HCT116 (cell line): ENCODE measurements around the gene ITFG1. TPM values are rescaled to one million over a fixed set of nuclear protein-coding genes. Genes with fewer than 3 reads are reported as not detected.

Source experiments
- ATAC-seq: fragments of 200-7000 bp; cut with Tn5 transposase; 2 replicates; pipeline ENCODE4 v1.9.1; 2020; ENCODE audit warnings: mild to moderate bottlenecking, moderate library complexity
- BruUV-seq: library from RNA; stranded (reverse); fragments of 400-500 nt; replicated peaks from 2 replicates; lab custom pipeline; 2021; lab: Mats Ljungman, UMichigan
- CTCF ChIA-PET: fragments of 300-600 bp; sonication (Branson Sonifier 250); formaldehyde crosslinking; loops from one replicate; lab custom pipeline; 2021; ENCODE audit warnings: antibody characterized with exemption; lab: Charles Lee
- POLR2A ChIA-PET: fragments of 300-600, 350-600 bp; sonication (Branson Sonifier 250); formaldehyde crosslinking; loops from one replicate; lab custom pipeline; 2021; ENCODE audit warnings: antibody characterized with exemption; lab: Charles Lee
- RAD21 ChIA-PET, 2 experiments: fragments of 300-600 bp; sonication (Branson Sonifier 250); formaldehyde crosslinking; loops; one replicate each; lab custom pipeline; 2023; ENCODE audit warnings: low total read pairs in 2 of 2; ENCODE audit not compliant: uncharacterized antibody in 2 of 2, unreplicated experiment in 2 of 2, low non-redundant PET in 1 of 2; lab: Charles Lee
- DNase-seq: peaks from one replicate; pipeline ENCODE4 v3.0.0-alpha.2; 2010; ENCODE audit warnings: low read depth, low spot score
- H2AFZ ChIP-seq: fragments of 200-600 bp; shearing (Covaris generic), sonication (generic); 2 replicates; pipeline ENCODE4 v1.6.1; 2017; ENCODE audit warnings: low read depth, mixed run types, mixed read lengths, antibody characterized with exemption, low read length; ENCODE audit not compliant: poor library complexity, severe bottlenecking
- H3K27ac ChIP-seq: 2 replicates; pipeline ENCODE4 v1.5.1; 2012; ENCODE audit warnings: low read depth, low read length
- H3K27me3 ChIP-seq: fragments of 200-600 bp; sonication (generic); 2 replicates; pipeline ENCODE4 v1.6.1; 2016; ENCODE audit warnings: mixed run types, low read length, mixed read lengths; ENCODE audit not compliant: insufficient read depth
- H3K36me3 ChIP-seq, 2 experiments: fragments of 200-500 bp in 1 of 2; fragments of 200-600 bp in 1 of 2; sonication (Bioruptor generic) in 1 of 2; sonication (generic) in 1 of 2; 2 replicates each; pipeline versions ENCODE4 v1.5.1 to v1.6.1; 2014 to 2016; ENCODE audit warnings: low read length in 2 of 2, inconsistent platforms in 1 of 2, mixed read lengths in 1 of 2, mixed run types in 1 of 2; ENCODE audit not compliant: insufficient read depth in 2 of 2, control insufficient read depth in 1 of 2
- H3K4me1 ChIP-seq, 2 experiments: fragments of 200-600 bp in 1 of 2; sonication (generic) in 1 of 2; 2 replicates each; pipeline versions ENCODE4 v1.5.1 to v1.6.1; 2012 to 2017; ENCODE audit warnings: low read length in 2 of 2, inconsistent platforms in 1 of 2, mild to moderate bottlenecking in 1 of 2, mixed read lengths in 1 of 2, mixed run types in 1 of 2, moderate library complexity in 1 of 2; ENCODE audit not compliant: insufficient read depth in 2 of 2, control insufficient read depth in 1 of 2
- H3K4me2 ChIP-seq: fragments of 200-600 bp; sonication (generic); 2 replicates; pipeline ENCODE4 v1.6.1; 2017; ENCODE audit warnings: mixed run types, low read length, mixed read lengths
- H3K4me3 ChIP-seq, 2 experiments: fragments of 200-600 bp in 1 of 2; sonication (generic) in 1 of 2; replicated peaks in 1 of 2; 2 replicates each; pipeline ENCODE4 v1.5.1; 2011 to 2016; ENCODE audit warnings: low read length in 2 of 2, control low read depth in 1 of 2, low read depth in 1 of 2, mild to moderate bottlenecking in 1 of 2, mixed read lengths in 1 of 2, mixed run types in 1 of 2
- H3K79me2 ChIP-seq: fragments of 200-600 bp; sonication (generic); 2 replicates; pipeline ENCODE4 v1.6.1; 2017; ENCODE audit warnings: mild to moderate bottlenecking, mixed run types, low read length, moderate library complexity, mixed read lengths; ENCODE audit not compliant: insufficient read depth
- H3K9ac ChIP-seq: fragments of 200-600 bp; sonication (generic); 2 replicates; pipeline ENCODE4 v1.6.1; 2016; ENCODE audit warnings: low read length, mixed read lengths
- H3K9me2 ChIP-seq: fragments of 200-600 bp; sonication (generic), shearing (Covaris generic); 2 replicates; pipeline ENCODE4 v1.6.1; 2017; ENCODE audit warnings: mixed run types, mild to moderate bottlenecking, moderate library complexity; ENCODE audit not compliant: insufficient read depth
- H3K9me3 ChIP-seq, 2 experiments: fragments of 200-500 bp in 1 of 2; fragments of 200-600 bp in 1 of 2; sonication (Bioruptor generic) in 1 of 2; sonication (generic) in 1 of 2; 2 replicates each; pipeline ENCODE4 v1.6.1; 2014 to 2017; ENCODE audit warnings: low read length in 2 of 2, mixed read lengths in 2 of 2, inconsistent platforms in 1 of 2, low read depth in 1 of 2, mild to moderate bottlenecking in 1 of 2, mixed run types in 1 of 2, moderate library complexity in 1 of 2; ENCODE audit not compliant: control insufficient read depth in 1 of 2, insufficient read depth in 1 of 2
- H4K20me1 ChIP-seq: fragments of 200-600 bp; sonication (generic), shearing (Covaris generic); 2 replicates; pipeline ENCODE4 v1.6.1; 2017; ENCODE audit warnings: mixed run types, mild to moderate bottlenecking, moderate library complexity; ENCODE audit not compliant: insufficient read depth
- ATF3 ChIP-seq: IDR thresholded peaks from 2 replicates; pipeline ENCODE4 v1.6.1; 2012
- CTCF ChIP-seq, 3 experiments: fragments of 200-600 bp in 1 of 3; sonication (generic) in 1 of 3; IDR thresholded peaks in 2 of 3; conservative IDR thresholded peaks in 1 of 3; 2 replicates each; pipeline ENCODE4 v1.5.1; 2012 to 2017; ENCODE audit warnings: low read depth in 2 of 3, low read length in 2 of 3, antibody characterized with exemption in 1 of 3, borderline replicate concordance in 1 of 3, control low read depth in 1 of 3, mild to moderate bottlenecking in 1 of 3, mixed read lengths in 1 of 3, mixed run types in 1 of 3, moderate library complexity in 1 of 3; ENCODE audit not compliant: insufficient read depth in 1 of 3
- EZH2 ChIP-seq: fragments of 200-600 bp; sonication (generic); IDR thresholded peaks from 2 replicates; pipeline ENCODE4 v1.6.1; 2017; ENCODE audit warnings: antibody characterized with exemption, mixed run types
- EZH2phosphoT487 ChIP-seq: fragments of 200-600 bp; IDR thresholded peaks from 2 replicates; pipeline ENCODE4 v1.6.1; 2018; ENCODE audit warnings: antibody characterized with exemption, borderline replicate concordance
- FOSL1 ChIP-seq: IDR thresholded peaks from 2 replicates; pipeline ENCODE4 v1.6.1; 2012; ENCODE audit warnings: low read depth
- POLR2A ChIP-seq: IDR thresholded peaks from 2 replicates; pipeline ENCODE4 v1.7.0; 2011; ENCODE audit warnings: borderline replicate concordance; ENCODE audit not compliant: insufficient read depth, insufficient read length; ENCODE audit errors: extremely low read depth
- RAD21 ChIP-seq: IDR thresholded peaks from 2 replicates; pipeline ENCODE4 v1.6.1; 2012; ENCODE audit warnings: low read depth, mild to moderate bottlenecking
- SP1 ChIP-seq: IDR thresholded peaks from 2 replicates; pipeline ENCODE4 v1.6.1; 2012; ENCODE audit warnings: low read depth
- YY1 ChIP-seq: IDR thresholded peaks from 2 replicates; pipeline ENCODE4 v1.6.1; 2011; ENCODE audit warnings: low read length, low read depth, moderate library complexity, mild to moderate bottlenecking; ENCODE audit not compliant: insufficient replicate concordance; ENCODE audit errors: extremely low read depth
- ZNF274 ChIP-seq: fragments of 200-500 bp; sonication (Bioruptor generic); IDR thresholded peaks from 2 replicates; pipeline ENCODE4 v1.6.1; 2014; ENCODE audit warnings: mild to moderate bottlenecking, low read depth, low read length, inconsistent platforms
- intact Hi-C: fragments of 100-400 bp; cut with micrococcal nuclease; formaldehyde crosslinking; loops from 2 replicates; pipeline ENCODE4 v1.10.0; 2022
- total RNA-seq: library from RNA; stranded (reverse); gene quantifications from one replicate; pipeline ENCODE4 v1.2.1, GENCODE V29; 2021; ENCODE audit not compliant: unreplicated experiment

ITFG1 gene
- total RNA-seq, 1 experiment from 2014 or later: 24.9 TPM

- Histone ChIP-seq H3K79me2 (no peaks in the 10 kb centered on the region), H3K4me3 (no peak overlapping the region), H3K9ac (no peak overlapping the region), H4K20me1 (no peaks in the 10 kb centered on the region), H3K4me2 (no peak overlapping the region), H3K36me3 (no peaks in the 10 kb centered on the region), H3K27me3 (no peaks in the 10 kb centered on the region), H3K9me2 (no peaks in the 10 kb centered on the region), H2AFZ (no peak overlapping the region), H3K27ac (no peak overlapping the region), H3K9me3 (no peaks in the 10 kb centered on the region), H3K4me1 (no peaks in the 10 kb centered on the region)
- DNase-seq (no peak), ATAC-seq (no peak)
- RAD21 ChIA-PET: no interaction called here
- no TSS peak for BruUV-seq
- intact Hi-C loops: no loop called here
- CTCF ChIA-PET: no interaction called here
- no peak for TF ChIP-seq POLR2A
- TF ChIP-seq YY1: no peak
- POLR2A ChIA-PET: no interaction called here
Measured at GRCh38 chr16:47175152-47175551, 285.7 kb downstream of the ITFG1 start.

- DNase-seq (no peak), ATAC-seq (no peak)
- H3K36me3 ChIP-seq: no peaks in the 10 kb centered on the region
- ChIA-PET RAD21 (no interaction called here), CTCF (interaction anchor here (1.0 to 1.1 kb wide), 2 partner anchors 19 to 21 kb away, joined by 3 to 4 read pairs; partner anchors contain the start of gene NETO2), POLR2A (no interaction called here)
- no peak overlapping the region for H2AFZ ChIP-seq
- TF ChIP-seq FOSL1: no peak
- TF ChIP-seq CTCF (IDR thresholded peaks at IDR 0.05 in 2 of 3, conservative IDR thresholded peaks at IDR 0.05 in 1 of 3; ENCODE audit: borderline replicate concordance in 1 of 3, insufficient read depth in 1 of 3, low read depth in 2 of 3, low read length in 2 of 3): 0 out of 6 replicates have a peak, but pooled peaks of 1 of the 3 experiments have one; percentile 3
- TF ChIP-seq ATF3: no peak
- TF ChIP-seq RAD21: 0 out of 2 replicates have a peak, but pooled peaks have one; percentile 7
- no peak for TF ChIP-seq ZNF274
- no peak for TF ChIP-seq SP1
- TF ChIP-seq EZH2phosphoT487: no peak
- no peak for TF ChIP-seq EZH2
- H3K79me2 ChIP-seq: no peaks in the 10 kb centered on the region
- BruUV-seq: no TSS peak
- H3K27ac ChIP-seq: no peak overlapping the region
- H3K27me3 ChIP-seq: no peaks in the 10 kb centered on the region
- no peak overlapping the region for H3K4me3 ChIP-seq
- H3K9ac ChIP-seq: no peak overlapping the region
- H3K9me2 ChIP-seq: no peaks in the 10 kb centered on the region
- H3K4me2 ChIP-seq: no peak overlapping the region
- intact Hi-C loops: no loop called here
- H4K20me1 ChIP-seq: no peaks in the 10 kb centered on the region
- H3K4me1 ChIP-seq: no peaks in the 10 kb centered on the region
- no peaks in the 10 kb centered on the region for H3K9me3 ChIP-seq
Measured at GRCh38 chr16:47162670-47163420, 298.0 kb downstream of the ITFG1 start.
